Activated CD4-positive, alpha-beta T cell treated with anti-CD3 and anti-CD28 coated beads, Interleukin-2, amount 50 U/mL, for 1 hour (primary cell): ENCODE results near the gene TTLL11.
"Not testable (repeated sequence)": the region's sequence is repeated elsewhere in the genome, so short reads cannot be mapped to it uniquely, and the experiment has no call there.

Experiments used
- DNase-seq: peaks from one replicate; pipeline ENCODE4 v3.0.0-alpha.2; 2020

Gene TTLL11

GRCh38 chr9:122075135-122076030 lies 17.7 kb downstream of the TTLL11 start:
- DNase-seq = no peak

GRCh38 chr9:122071715-122072114 lies 21.4 kb downstream of the TTLL11 start:
- no peak for DNase-seq

GRCh38 chr9:122070728-122071515 lies 22.2 kb downstream of the TTLL11 start:
- no peak for DNase-seq

GRCh38 chr9:122066680-122067079 lies 26.4 kb downstream of the TTLL11 start:
- DNase-seq = not testable (repeated sequence)

- DNase-seq = no peak
Measured at GRCh38 chr9:122065923-122066629, 27.0 kb downstream of the TTLL11 start.

- DNase-seq = no peak
Measured at GRCh38 chr9:122060481-122060880, 32.6 kb downstream of the TTLL11 start.

- DNase-seq = no peak
Measured at GRCh38 chr9:122059955-122060324, 33.2 kb downstream of the TTLL11 start.

GRCh38 chr9:122059214-122059954 lies 33.7 kb downstream of the TTLL11 start:
- DNase-seq = no peak

GRCh38 chr9:122058709-122059108 lies 34.4 kb downstream of the TTLL11 start:
- DNase-seq = no peak

- no peak for DNase-seq
Measured at GRCh38 chr9:122058051-122058450, 35.1 kb downstream of the TTLL11 start.

- no peak for DNase-seq
Measured at GRCh38 chr9:122057211-122057610, 35.9 kb downstream of the TTLL11 start.

- no peak for DNase-seq
Measured at GRCh38 chr9:122056484-122056883, 36.6 kb downstream of the TTLL11 start.

GRCh38 chr9:122055701-122056100 lies 37.4 kb downstream of the TTLL11 start:
- no peak for DNase-seq

- DNase-seq = no peak
Measured at GRCh38 chr9:122053567-122054350, 39.3 kb downstream of the TTLL11 start.

- no peak for DNase-seq
Measured at GRCh38 chr9:122053064-122053463, 40.0 kb downstream of the TTLL11 start.

- DNase-seq = no peak
Measured at GRCh38 chr9:122051351-122052321, 41.5 kb downstream of the TTLL11 start.

- DNase-seq = no peak
Measured at GRCh38 chr9:122050167-122050566, 42.9 kb downstream of the TTLL11 start.

- DNase-seq = no peak
Measured at GRCh38 chr9:122042056-122042455, 51.1 kb downstream of the TTLL11 start.

GRCh38 chr9:122040561-122041242 lies 52.4 kb downstream of the TTLL11 start:
- no peak for DNase-seq

GRCh38 chr9:122039234-122039633 lies 53.9 kb downstream of the TTLL11 start:
- DNase-seq = no peak
